ENCODE results near the gene C10orf53.

C10orf53 gene

DNA sequence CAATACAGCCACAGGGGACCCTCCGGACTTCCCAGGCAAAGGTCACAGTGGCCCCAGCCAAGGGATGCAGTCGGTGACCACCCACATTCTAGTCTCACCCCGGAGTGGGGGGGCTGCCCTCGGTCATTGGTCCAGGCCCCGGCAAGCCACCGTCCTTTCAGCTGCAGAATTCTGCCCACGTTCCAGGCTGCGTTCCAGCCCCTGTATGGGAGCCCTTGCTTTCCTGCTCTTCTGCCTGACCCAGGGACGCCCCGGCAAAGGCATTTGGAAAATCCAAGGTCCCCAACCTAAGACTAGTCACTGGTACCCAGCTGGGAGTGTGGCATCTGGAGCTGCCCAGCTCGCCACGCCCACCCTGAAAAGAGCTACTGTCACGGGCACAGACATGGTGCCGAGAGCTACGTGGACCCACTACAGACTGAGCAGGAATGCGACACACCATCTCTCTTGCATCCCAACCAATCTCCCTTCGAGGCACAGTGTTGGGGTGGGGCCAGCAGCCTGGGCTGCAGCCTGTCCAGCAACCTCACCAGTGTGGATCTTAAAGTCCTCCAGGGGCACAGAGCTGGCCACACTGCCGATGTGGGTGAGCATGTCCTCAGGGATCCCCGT lies 64.1 kb downstream of the C10orf53 start:
- H3K4me1 ChIP-seq (ENCODE audit: control insufficient read depth in 5 of 5, insufficient read depth in 5 of 5, low read length in 5 of 5) = no peaks in the 10 kb centered on the region
- H3K9me3 ChIP-seq (ENCODE audit: control insufficient read depth in 5 of 5, low read length in 5 of 5) = no peaks in the 10 kb centered on the region
- no peaks in the 10 kb centered on the region for H3K36me3 ChIP-seq (ENCODE audit: control insufficient read depth in 5 of 5, insufficient read depth in 5 of 5, low read length in 5 of 5)
- no peak overlapping the region for H3K9ac ChIP-seq (ENCODE audit: low read length in 5 of 5)
- no peak overlapping the region for H3K27ac ChIP-seq (ENCODE audit: low read depth, low read length)
- peaks cover 0 to 8% (median 3%) of the 10 kb centered on the region in 5 donors for H3K27me3 ChIP-seq (ENCODE audit: control insufficient read depth in 5 of 5, insufficient read depth in 4 of 5, low read length in 5 of 5)
- no peak overlapping the region for H3K4me3 ChIP-seq (ENCODE audit: low read depth in 1 of 5, low read length in 5 of 5)

DNA sequence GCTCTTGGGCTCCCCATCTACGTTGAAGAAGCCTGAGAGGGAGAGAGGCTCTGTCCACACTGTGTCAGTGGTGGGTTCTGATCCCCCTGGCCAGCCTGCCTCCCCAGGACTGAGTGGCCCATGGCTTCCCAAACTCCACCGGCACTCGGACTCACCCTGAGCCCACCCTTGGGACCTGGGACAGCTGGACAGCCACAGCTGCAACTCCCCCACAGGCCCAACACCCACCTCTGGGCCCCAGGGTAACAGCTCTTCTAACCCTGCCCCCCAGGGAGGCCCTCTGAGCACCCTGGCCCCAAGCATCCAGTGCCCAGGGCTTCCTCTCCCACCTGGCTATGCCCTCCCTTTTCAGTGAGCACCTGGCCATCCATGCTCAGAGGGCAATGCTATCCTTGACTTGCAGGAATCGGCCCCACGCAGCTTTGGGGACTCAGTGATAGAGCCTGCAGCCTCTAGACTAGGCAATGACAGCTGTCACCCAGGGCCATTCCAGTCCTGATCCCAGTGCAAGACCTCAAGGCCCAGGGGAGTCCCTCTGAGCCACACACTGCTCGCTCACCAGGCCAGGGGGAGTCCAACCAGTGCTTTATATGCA lies 64.7 kb downstream of the C10orf53 start:
- H3K27me3 ChIP-seq (ENCODE audit: control insufficient read depth in 5 of 5, insufficient read depth in 4 of 5, low read length in 5 of 5) = peaks cover 0 to 4% (median 3%) of the 10 kb centered on the region in 5 donors
- H3K36me3 ChIP-seq (ENCODE audit: control insufficient read depth in 5 of 5, insufficient read depth in 5 of 5, low read length in 5 of 5) = no peaks in the 10 kb centered on the region
- H3K27ac ChIP-seq (ENCODE audit: low read depth, low read length) = no peak overlapping the region
- H3K4me3 ChIP-seq (ENCODE audit: low read depth in 1 of 5, low read length in 5 of 5) = no peak overlapping the region
- no peak overlapping the region for H3K9ac ChIP-seq (ENCODE audit: low read length in 5 of 5)
- no peaks in the 10 kb centered on the region for H3K9me3 ChIP-seq (ENCODE audit: control insufficient read depth in 5 of 5, low read length in 5 of 5)
- H3K4me1 ChIP-seq (ENCODE audit: control insufficient read depth in 5 of 5, insufficient read depth in 5 of 5, low read length in 5 of 5) = no peaks in the 10 kb centered on the region

DNA sequence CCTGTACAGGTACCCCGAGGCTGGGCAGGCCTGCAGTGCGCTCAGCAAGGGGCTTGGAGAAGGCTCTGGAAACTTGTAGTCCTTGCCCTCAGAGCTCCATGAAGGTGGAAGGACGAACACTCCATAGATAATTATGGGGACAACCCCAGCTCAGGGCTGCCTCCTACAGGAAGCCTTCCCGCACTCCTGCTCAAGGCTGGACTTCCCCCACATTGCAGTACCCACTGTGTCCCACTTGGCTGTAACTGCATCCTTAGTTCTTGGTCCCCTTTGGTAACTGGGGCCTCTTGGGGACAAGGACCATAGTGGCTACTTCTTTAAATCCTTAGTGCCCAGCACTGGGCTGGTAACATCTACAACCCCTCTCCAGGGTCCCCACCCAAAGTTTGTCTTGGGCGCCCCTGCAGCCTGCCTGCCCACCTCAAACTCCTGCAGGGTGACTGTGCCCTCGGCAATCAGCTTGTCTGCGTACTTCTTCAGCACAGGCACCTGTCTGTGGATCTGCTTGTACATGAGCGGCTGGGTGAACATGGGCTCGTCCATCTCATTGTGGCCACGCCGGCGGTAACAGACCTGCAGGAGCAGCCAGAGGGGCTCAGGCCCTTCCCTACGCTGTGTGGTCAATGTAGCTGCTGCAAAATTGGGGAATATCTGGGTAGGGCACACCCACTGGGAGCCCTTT lies 65.6 kb downstream of the C10orf53 start:
- Histone ChIP-seq H3K27me3 (ENCODE audit: control insufficient read depth in 5 of 5, insufficient read depth in 4 of 5, low read length in 5 of 5) (peaks cover 0 to 7% (median 3%) of the 10 kb centered on the region in 5 donors), H3K4me1 (ENCODE audit: control insufficient read depth in 5 of 5, insufficient read depth in 5 of 5, low read length in 5 of 5) (no peaks in the 10 kb centered on the region), H3K9ac (ENCODE audit: low read length in 5 of 5) (no peak overlapping the region), H3K9me3 (ENCODE audit: control insufficient read depth in 5 of 5, low read length in 5 of 5) (no peaks in the 10 kb centered on the region), H3K36me3 (ENCODE audit: control insufficient read depth in 5 of 5, insufficient read depth in 5 of 5, low read length in 5 of 5) (no peaks in the 10 kb centered on the region), H3K4me3 (ENCODE audit: low read depth in 1 of 5, low read length in 5 of 5) (no peak overlapping the region), H3K27ac (ENCODE audit: low read depth, low read length) (no peak overlapping the region)

DNA sequence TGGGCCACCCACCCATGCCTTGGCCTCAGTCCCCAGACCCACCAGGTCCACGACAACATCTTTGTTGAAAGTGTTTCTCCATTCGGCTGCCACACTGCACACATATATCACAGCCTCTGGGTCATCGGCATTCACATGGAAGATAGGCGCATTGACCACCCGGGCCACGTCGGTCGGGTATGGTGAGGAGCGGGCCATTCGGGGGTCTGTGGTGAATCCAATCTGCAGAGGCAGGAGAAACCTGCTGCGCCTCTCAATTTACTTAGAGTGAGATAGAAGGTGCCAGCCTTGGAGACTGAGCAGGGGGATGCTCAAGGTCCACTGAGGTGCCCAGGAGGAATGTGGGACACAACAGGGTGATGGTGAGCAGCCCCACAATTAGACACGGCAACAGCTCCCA lies 66.3 kb downstream of the C10orf53 start:
- Histone ChIP-seq H3K4me3 (ENCODE audit: low read depth in 1 of 5, low read length in 5 of 5) (no peak overlapping the region), H3K9me3 (ENCODE audit: control insufficient read depth in 5 of 5, low read length in 5 of 5) (no peaks in the 10 kb centered on the region), H3K27ac (ENCODE audit: low read depth, low read length) (no peak overlapping the region), H3K4me1 (ENCODE audit: control insufficient read depth in 5 of 5, insufficient read depth in 5 of 5, low read length in 5 of 5) (no peaks in the 10 kb centered on the region), H3K9ac (ENCODE audit: low read length in 5 of 5) (no peak overlapping the region), H3K27me3 (ENCODE audit: control insufficient read depth in 5 of 5, insufficient read depth in 4 of 5, low read length in 5 of 5) (peaks cover 0 to 9% (median 3%) of the 10 kb centered on the region in 5 donors), H3K36me3 (ENCODE audit: control insufficient read depth in 5 of 5, insufficient read depth in 5 of 5, low read length in 5 of 5) (no peaks in the 10 kb centered on the region)

DNA sequence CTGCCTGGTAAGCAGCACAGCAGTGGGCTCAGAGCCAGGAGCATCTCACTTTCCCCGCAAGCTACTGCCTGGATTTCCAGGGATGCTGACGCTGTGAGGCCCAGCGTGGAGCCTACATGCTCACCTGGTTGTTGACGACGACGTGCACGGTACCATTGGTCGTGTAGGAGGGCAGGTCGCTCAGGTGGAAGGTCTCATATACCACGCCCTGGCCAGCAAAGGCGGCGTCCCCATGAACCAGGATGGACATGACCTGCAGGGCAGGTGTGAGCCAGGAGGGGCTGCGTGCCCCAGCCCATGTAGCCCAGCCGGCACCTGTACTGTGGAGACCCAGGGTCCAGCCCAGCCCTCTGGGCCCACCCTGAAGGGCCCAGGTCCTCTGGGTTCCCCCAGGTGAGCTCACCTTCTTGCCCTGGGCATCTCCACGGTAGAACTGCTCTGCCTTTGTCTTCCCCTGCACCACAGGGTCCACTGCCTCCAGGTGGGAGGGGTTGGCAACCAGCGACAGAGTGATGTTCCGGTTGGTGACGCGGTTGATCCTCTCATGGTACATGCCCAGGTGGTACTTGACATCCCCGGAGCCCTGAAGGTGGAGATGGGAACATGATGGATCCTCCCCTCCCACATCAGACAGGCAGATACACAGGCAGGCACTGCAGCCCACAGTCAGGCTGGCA lies 67.3 kb downstream of the C10orf53 start:
- H3K36me3 ChIP-seq (ENCODE audit: control insufficient read depth in 5 of 5, insufficient read depth in 5 of 5, low read length in 5 of 5) = no peaks in the 10 kb centered on the region
- H3K27me3 ChIP-seq (ENCODE audit: control insufficient read depth in 5 of 5, insufficient read depth in 4 of 5, low read length in 5 of 5) = peaks cover 3 to 14% (median 7%) of the 10 kb centered on the region in 5 donors
- no peak overlapping the region for H3K27ac ChIP-seq (ENCODE audit: low read depth, low read length)
- no peaks in the 10 kb centered on the region for H3K9me3 ChIP-seq (ENCODE audit: control insufficient read depth in 5 of 5, low read length in 5 of 5)
- no peak overlapping the region for H3K9ac ChIP-seq (ENCODE audit: low read length in 5 of 5)
- H3K4me1 ChIP-seq (ENCODE audit: control insufficient read depth in 5 of 5, insufficient read depth in 5 of 5, low read length in 5 of 5) = no peaks in the 10 kb centered on the region
- no peak overlapping the region for H3K4me3 ChIP-seq (ENCODE audit: low read depth in 1 of 5, low read length in 5 of 5)

All from subcutaneous abdominal adipose tissue (tissue), 5 donors.